ENCODE results near the gene SMAD2. TPM values are rescaled to one million over a fixed set of nuclear protein-coding genes. Genes with fewer than 3 reads are reported as not detected.

SMAD2 gene
- total RNA-seq, result 84.2 and 118 TPM in 2 replicates

DNA sequence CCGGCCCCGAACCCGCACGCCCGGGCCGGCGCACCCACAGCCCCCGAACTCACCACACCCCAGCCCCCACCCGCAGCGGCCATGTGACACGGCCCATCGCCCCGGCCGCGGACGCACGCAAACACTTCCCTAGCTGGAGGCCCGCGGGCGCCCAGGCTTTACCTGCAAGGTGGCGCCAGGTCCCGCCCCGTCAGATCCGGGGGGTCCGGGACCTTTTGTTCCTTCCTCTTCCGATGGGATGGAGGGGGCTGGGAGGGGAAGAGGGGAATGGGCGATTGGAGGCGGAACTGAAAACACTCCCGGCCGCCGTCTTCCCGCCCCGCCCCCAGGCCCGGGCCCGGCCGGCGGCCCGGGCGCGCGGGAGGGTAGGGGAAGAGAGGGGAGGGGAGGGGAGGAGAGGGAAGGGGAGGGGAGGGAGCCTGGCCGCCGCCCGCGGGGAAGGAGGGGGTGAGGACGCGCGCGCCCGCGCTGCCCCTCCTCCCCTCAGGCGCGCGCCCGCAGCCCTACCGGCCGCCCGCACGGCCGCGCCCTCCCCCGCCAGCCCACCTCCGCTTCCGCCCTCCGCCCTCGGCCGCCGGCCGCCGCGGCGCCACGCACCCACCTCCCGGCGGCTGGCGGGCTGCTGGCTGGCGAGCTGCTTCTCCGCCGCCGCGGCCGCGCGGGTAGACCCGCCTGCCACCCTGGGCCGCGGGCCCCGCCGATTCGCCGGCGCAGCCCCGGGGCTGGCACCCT lies at the start of gene SMAD2:
Gene SMAD2 (minus strand): TSS at position 461 of the 732 bp plus-strand sequence. CDS start 33,903 bp downstream, outside the sequence.

All from endothelial cell of coronary artery (primary cell).